Choroid plexus epithelial cell (primary cell): ENCODE measurements around the gene LPP.

ENCODE experiments used
- DNase-seq: peaks from one replicate; pipeline ENCODE4 v3.0.0-alpha.2; 2010; ENCODE audit warnings: low read depth
- H3K4me3 ChIP-seq: 2 replicates; pipeline ENCODE4 v1.5.1; 2011; ENCODE audit warnings: low read depth, mild to moderate bottlenecking, control low read depth, low read length, moderate library complexity
- TF ChIP-seq, protein P1 (sequence below): conservative IDR thresholded peaks from 2 replicates; pipeline ENCODE4 v1.5.1; 2011; ENCODE audit warnings: low read depth, mild to moderate bottlenecking, control low read depth, inconsistent platforms, low read length, moderate library complexity

Gene LPP

DNA sequence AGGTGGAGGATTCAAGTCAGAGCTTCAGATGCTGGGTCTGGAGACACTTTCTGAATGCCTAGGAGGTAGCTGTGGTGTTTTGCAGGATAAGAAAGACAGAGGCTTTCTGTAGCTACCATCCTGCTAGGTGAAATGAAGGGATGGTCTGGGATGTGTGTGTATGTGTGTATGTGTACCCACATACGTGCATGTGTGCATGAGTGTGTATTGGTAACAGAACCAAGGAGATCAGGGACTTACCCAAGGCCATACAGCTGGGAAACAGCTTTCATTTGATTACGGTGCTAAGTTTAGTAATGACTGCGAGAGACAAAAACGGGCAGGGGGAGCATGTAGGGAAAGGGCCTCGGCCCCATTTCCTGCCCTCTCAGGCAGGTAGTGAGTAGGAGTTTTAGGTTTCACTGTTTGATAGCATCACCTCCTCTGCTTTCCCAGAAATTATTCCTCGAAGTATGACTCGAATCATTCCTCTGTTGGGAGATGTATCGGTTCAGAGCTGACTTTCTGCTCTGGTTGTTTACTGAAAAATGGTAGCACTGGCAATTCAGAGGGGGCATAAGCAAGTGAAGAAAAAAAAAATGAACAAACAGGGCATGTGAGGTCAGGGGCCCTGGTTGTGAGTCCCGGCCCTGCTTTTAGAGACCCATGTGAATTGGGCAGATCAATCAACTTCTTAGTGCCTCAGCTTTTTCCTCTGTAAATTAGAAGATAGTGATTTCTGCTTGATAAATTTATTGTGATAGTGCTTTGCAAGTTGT is 130.7 kb downstream of the LPP start:
- DNase-seq, result no peak
- TF ChIP-seq, protein P1, sequence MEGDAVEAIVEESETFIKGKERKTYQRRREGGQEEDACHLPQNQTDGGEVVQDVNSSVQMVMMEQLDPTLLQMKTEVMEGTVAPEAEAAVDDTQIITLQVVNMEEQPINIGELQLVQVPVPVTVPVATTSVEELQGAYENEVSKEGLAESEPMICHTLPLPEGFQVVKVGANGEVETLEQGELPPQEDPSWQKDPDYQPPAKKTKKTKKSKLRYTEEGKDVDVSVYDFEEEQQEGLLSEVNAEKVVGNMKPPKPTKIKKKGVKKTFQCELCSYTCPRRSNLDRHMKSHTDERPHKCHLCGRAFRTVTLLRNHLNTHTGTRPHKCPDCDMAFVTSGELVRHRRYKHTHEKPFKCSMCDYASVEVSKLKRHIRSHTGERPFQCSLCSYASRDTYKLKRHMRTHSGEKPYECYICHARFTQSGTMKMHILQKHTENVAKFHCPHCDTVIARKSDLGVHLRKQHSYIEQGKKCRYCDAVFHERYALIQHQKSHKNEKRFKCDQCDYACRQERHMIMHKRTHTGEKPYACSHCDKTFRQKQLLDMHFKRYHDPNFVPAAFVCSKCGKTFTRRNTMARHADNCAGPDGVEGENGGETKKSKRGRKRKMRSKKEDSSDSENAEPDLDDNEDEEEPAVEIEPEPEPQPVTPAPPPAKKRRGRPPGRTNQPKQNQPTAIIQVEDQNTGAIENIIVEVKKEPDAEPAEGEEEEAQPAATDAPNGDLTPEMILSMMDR, result no peak

DNA sequence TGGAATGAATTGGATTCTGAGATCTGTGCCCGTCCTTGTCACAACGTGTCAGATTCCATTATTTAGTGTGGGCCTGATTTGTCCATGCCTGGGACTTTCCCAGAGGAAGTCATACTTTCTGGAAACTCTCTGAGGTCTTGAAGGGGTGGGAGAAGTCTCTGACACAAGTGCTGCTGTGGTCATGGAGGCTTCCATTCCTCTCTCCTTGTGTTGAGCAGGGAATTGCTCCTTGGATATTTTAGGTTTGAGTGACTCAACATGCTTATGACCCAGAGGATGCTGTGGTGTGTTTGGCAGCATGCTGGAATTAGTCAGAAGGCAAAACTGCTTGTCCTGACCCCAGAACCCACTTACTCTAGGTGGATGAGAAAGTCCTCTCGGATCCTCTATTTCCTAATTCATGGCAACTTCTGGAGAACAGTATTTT is 132.1 kb downstream of the LPP start:
- TF ChIP-seq, protein P1, result no peak
- DNase-seq, result peak; percentile 98
- H3K4me3 ChIP-seq, result no peak overlapping the region

More for the DNA sequence above, 130.7 kb downstream of the LPP start:
- H3K4me3 ChIP-seq, result no peak overlapping the region

DNA sequence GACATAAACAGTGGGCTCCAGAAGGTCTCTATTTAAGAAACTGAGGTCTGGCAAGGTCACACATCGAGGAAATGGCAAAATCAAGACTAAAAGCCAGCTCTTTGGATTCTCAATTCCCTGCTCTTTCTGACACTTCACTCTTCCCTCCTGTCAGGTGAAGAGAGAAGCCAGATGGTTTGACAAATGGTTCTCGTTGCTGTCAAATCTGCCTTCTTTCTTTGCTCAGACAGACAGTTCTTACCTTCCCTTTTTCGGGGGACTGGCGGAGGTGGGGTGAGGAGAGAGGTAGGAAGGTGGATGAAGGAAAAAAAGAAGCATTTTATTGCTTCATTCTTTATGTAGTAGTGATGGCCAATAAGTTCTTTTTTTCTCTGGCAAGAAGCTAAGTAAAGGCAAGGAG is 133.4 kb downstream of the LPP start:
- H3K4me3 ChIP-seq, result no peak overlapping the region
- DNase-seq, result no peak
- TF ChIP-seq, protein P1, result no peak

DNA sequence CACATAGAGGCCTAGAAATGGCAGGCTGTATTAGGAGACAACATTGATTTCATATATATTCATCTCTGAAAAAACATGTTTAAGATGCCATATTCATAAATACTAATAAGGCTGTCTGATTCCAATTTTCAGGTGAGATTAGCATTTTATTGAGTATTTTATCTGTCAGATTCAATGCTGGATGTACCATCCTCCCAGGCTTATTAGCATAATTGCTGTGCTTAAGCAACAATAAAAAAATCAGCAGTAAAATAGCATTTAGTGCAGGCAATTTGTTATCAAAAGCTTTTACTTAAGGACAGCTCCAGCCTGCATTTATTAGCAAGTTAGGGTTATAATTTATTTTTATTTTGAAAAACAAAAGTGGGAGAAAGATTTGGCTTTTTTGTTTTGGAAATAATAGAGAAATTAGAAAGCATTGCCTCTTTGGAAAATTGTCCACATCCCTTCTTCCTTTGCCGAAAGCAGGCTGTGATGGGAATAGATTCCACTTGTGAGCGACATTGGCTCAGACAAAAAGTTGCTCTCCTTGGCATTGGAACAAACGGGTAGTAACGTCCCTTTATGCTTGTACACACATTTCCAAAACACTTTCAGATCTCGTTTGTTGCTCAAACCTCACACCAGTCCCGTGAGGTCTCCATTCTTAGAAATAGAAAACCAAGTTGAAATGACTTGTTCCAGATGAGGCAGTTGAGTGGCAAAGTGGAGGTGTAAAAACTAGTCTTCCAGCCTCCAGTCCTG is 134.0 kb downstream of the LPP start:
- no peak for DNase-seq
- no peak overlapping the region for H3K4me3 ChIP-seq
- TF ChIP-seq, protein P1, result no peak

DNA sequence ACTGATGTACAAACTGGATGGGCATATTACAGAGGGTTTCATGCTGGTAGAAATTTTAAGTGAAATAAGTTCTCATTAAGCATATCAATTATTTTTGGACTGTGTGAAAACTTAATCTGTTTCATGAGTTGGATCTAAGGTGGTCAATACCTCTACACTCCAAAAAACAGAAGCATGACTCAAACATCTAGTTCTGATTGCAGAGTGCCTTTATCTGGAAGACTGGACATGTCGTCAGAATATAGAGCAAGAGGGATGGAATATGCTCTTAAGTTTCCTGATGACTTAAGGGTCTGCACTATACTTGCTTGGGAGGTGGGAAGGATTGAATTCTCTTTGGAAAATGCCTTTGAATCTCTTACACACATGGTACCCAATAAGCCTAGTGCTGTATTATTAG is 138.3 kb downstream of the LPP start:
- TF ChIP-seq, protein P1, result no peak
- no peak for DNase-seq
- H3K4me3 ChIP-seq, result no peak overlapping the region

DNA sequence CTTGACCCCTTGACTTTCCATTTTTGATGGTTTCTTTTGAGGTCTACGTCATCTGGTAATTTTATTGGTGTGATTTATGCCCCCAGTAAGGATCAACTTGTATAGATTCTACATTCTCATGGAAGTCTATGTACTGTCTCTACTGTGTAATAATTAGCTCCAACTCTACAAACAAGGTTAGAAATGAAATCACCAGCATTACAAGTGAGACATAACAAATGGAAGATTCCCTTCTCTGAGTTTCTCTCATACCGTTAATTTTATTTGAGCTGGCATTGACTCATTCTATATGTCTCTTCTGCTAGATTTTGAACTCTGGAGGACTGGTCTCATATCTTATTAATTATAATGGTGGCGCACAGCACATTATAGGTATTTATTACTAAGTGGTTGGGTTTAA is 138.9 kb downstream of the LPP start:
- no peak for DNase-seq
- TF ChIP-seq, protein P1, result no peak

More for the DNA sequence above, 138.9 kb downstream of the LPP start:
- H3K4me3 ChIP-seq, result no peak overlapping the region
